OCI-LY1 (cell line): Measurements from ENCODE around the gene DKK3.

Source experiments
- H2AFZ ChIP-seq: fragments of 200-600 bp; sonication (generic), shearing (Covaris generic); 2 replicates; pipeline ENCODE4 v1.6.0; 2014; ENCODE audit warnings: antibody characterized with exemption, mild to moderate bottlenecking, low read length
- H3F3A ChIP-seq: fragments of 200-600 bp; sonication (generic), shearing (Covaris generic); 2 replicates; pipeline ENCODE4 v1.6.0; 2014; ENCODE audit warnings: mild to moderate bottlenecking, antibody characterized with exemption, low read length, moderate library complexity; ENCODE audit not compliant: insufficient read depth
- H3K27ac ChIP-seq: fragments of 200-600 bp; sonication (generic); 2 replicates; pipeline ENCODE4 v1.5.1; 2014; ENCODE audit warnings: low read length, mixed run types, mild to moderate bottlenecking, low read depth; ENCODE audit not compliant: poor library complexity, severe bottlenecking
- H3K27me3 ChIP-seq: fragments of 200-600 bp; sonication (generic); 2 replicates; pipeline ENCODE4 v1.6.0; 2014; ENCODE audit warnings: antibody characterized with exemption, mild to moderate bottlenecking, low read length, moderate library complexity; ENCODE audit not compliant: insufficient read depth
- H3K36me3 ChIP-seq: fragments of 200-600 bp; sonication (generic); 2 replicates; pipeline ENCODE4 v1.6.1; 2014; ENCODE audit warnings: mild to moderate bottlenecking, antibody characterized with exemption, low read length, moderate library complexity, mixed read lengths; ENCODE audit not compliant: insufficient read depth
- H3K4me1 ChIP-seq: fragments of 200-600 bp; sonication (generic); 2 replicates; pipeline ENCODE4 v1.5.1; 2014; ENCODE audit warnings: mild to moderate bottlenecking, low read length, moderate library complexity; ENCODE audit not compliant: insufficient read depth, severe bottlenecking
- H3K4me2 ChIP-seq: fragments of 200-600 bp; sonication (generic), shearing (Covaris generic); 2 replicates; pipeline ENCODE4 v1.6.1; 2014; ENCODE audit warnings: low read length
- H3K4me3 ChIP-seq: fragments of 200-600 bp; sonication (generic); 2 replicates; pipeline ENCODE4 v1.5.1; 2014; ENCODE audit warnings: low read length, low read depth, mild to moderate bottlenecking, mixed read lengths; ENCODE audit not compliant: poor library complexity, severe bottlenecking
- H3K79me2 ChIP-seq: fragments of 200-600 bp; shearing (Covaris generic); 2 replicates; pipeline ENCODE4 v1.6.1; 2016; ENCODE audit warnings: mixed run types, low read length, mixed read lengths; ENCODE audit not compliant: insufficient read depth
- H3K9ac ChIP-seq: fragments of 200-600 bp; sonication (generic), shearing (Covaris generic); 2 replicates; pipeline ENCODE4 v1.6.1; 2014; ENCODE audit warnings: mild to moderate bottlenecking, low read length, mixed read lengths
- H3K9me2 ChIP-seq: fragments of 200-600 bp; sonication (generic), shearing (Covaris generic); 2 replicates; pipeline ENCODE4 v1.6.1; 2014; ENCODE audit warnings: low read depth, mild to moderate bottlenecking, low read length, mixed read lengths
- H3K9me3 ChIP-seq: fragments of 200-600 bp; shearing (Covaris generic); 2 replicates; pipeline ENCODE4 v1.6.1; 2014; ENCODE audit warnings: low read length, mixed read lengths
- H4K20me1 ChIP-seq: fragments of 200-600 bp; sonication (generic), shearing (Covaris generic); 2 replicates; pipeline ENCODE4 v1.6.0; 2016; ENCODE audit warnings: mild to moderate bottlenecking, low read length; ENCODE audit not compliant: insufficient read depth
- EZH2 ChIP-seq: fragments of 200-600 bp; sonication (generic), shearing (Covaris generic); IDR thresholded peaks from 2 replicates; pipeline ENCODE4 v1.8.0; 2017; ENCODE audit warnings: borderline replicate concordance, mixed run types, mild to moderate bottlenecking, antibody characterized with exemption, low read length, moderate library complexity, mixed read lengths
- TF ChIP-seq, protein P1 (sequence below): fragments of 200-600 bp; sonication (generic), shearing (Covaris generic); IDR thresholded peaks from 2 replicates; pipeline ENCODE4 v1.5.1; 2017; ENCODE audit warnings: mild to moderate bottlenecking, antibody characterized with exemption, low read length, moderate library complexity, mixed read lengths

The DKK3 gene

DNA sequence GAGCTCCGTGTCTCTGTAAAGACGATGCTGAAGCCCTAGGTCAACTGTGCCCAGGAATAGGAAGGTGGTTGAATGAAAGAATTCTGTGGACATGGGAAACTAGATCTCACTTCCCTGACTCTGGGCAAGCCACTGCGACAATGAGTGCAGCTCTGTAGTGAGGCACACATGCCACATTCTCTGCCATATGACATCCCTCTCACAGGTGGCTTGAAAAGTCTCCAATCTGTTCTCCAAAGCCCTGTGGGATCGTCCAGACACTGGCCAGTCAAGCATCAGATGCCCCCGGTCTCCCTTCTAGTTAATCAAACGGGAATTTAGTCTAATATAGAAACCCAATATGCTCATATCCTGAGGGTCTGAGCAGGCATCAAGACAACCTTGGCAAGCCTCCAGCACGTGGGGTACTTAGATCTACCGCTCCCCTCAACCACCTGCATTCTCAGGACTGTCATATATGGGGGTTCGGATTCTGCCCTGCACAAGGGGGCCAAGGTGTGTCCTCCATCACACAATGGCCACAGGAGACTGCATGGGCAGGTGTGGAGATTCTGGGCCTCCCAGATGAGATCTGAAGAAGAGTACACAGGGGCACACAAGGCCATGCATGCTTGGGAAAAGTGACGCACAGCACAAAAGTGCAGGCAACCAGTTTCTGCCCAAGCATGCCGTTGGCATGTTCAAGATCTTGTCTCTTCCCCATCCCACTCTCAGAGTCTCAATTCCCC is 11.9 kb downstream of the DKK3 start:
- Histone ChIP-seq H3K4me2 (no peak overlapping the region), H3K27me3 (0 out of 2 replicates have a peak, but pooled peaks cover 1% of the 10 kb centered on the region), H3K36me3 (no peaks in the 10 kb centered on the region), H3K79me2 (no peaks in the 10 kb centered on the region), H4K20me1 (no peaks in the 10 kb centered on the region), H3K27ac (no peak overlapping the region), H3K4me3 (no peak overlapping the region), H3K9me3 (no peaks in the 10 kb centered on the region), H3K4me1 (no peaks in the 10 kb centered on the region), H3K9ac (no peak overlapping the region), H3K9me2 (no peaks in the 10 kb centered on the region), H3F3A (no peaks in the 10 kb centered on the region), H2AFZ (no peak overlapping the region)
- TF ChIP-seq, protein P1, sequence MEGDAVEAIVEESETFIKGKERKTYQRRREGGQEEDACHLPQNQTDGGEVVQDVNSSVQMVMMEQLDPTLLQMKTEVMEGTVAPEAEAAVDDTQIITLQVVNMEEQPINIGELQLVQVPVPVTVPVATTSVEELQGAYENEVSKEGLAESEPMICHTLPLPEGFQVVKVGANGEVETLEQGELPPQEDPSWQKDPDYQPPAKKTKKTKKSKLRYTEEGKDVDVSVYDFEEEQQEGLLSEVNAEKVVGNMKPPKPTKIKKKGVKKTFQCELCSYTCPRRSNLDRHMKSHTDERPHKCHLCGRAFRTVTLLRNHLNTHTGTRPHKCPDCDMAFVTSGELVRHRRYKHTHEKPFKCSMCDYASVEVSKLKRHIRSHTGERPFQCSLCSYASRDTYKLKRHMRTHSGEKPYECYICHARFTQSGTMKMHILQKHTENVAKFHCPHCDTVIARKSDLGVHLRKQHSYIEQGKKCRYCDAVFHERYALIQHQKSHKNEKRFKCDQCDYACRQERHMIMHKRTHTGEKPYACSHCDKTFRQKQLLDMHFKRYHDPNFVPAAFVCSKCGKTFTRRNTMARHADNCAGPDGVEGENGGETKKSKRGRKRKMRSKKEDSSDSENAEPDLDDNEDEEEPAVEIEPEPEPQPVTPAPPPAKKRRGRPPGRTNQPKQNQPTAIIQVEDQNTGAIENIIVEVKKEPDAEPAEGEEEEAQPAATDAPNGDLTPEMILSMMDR = no peak
- no peak for TF ChIP-seq EZH2

DNA sequence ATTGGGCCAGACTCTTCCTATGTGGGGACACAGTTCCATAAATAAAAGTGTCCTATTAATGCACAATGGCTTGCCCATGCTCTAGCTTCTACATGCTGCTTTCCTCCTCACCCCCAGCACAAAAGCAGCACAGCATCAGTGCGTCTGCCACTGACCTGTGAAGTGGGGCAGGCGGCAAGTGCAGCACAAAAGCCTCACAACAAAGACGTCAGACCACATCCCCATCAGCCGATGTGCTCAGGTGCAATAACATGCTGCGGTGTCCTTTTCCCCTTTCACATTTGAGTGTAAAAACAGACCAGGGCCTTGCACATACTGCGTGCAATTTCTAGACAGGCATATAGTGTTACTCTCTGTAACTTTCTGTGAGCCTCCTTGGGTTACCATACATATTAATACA is 12.8 kb downstream of the DKK3 start:
- H2AFZ ChIP-seq = no peak overlapping the region
- H3K4me2 ChIP-seq = no peak overlapping the region
- H3K79me2 ChIP-seq = no peaks in the 10 kb centered on the region
- H3K9ac ChIP-seq = no peak overlapping the region
- H3F3A ChIP-seq = no peaks in the 10 kb centered on the region
- H4K20me1 ChIP-seq = no peaks in the 10 kb centered on the region
- H3K9me2 ChIP-seq = no peaks in the 10 kb centered on the region
- H3K4me3 ChIP-seq = no peak overlapping the region
- no peak overlapping the region for H3K27ac ChIP-seq
- H3K36me3 ChIP-seq = no peaks in the 10 kb centered on the region
- H3K27me3 ChIP-seq = 0 out of 2 replicates have a peak, but pooled peaks cover 8% of the 10 kb centered on the region
- no peaks in the 10 kb centered on the region for H3K9me3 ChIP-seq
- no peaks in the 10 kb centered on the region for H3K4me1 ChIP-seq
- TF ChIP-seq, protein P1 = no peak
- TF ChIP-seq EZH2 = no peak

DNA sequence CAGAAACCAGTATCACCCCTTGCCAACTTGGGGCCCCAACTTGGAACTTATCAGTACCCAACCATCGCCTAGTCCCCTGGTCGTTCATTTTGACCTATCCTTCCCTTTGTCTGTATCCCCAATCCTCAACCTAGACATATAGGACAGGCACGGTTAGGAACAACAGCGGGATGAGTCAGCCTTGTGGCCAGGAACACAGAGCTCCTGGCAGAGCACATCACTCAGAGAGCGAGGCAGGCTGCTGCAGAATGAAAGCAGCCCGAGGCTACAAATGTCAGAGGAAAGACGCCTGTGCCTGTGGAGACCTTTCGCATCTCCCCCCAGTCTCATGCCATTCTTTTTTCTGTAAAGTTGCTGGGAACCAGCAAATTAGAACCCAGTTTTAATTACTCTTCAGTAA is 14.6 kb downstream of the DKK3 start:
- 0 out of 2 replicates have a peak, but pooled peaks cover 8% of the 10 kb centered on the region for H3K27me3 ChIP-seq
- no peak overlapping the region for H2AFZ ChIP-seq
- no peaks in the 10 kb centered on the region for H3K36me3 ChIP-seq
- no peaks in the 10 kb centered on the region for H4K20me1 ChIP-seq
- no peak overlapping the region for H3K4me2 ChIP-seq
- no peak overlapping the region for H3K4me3 ChIP-seq
- no peaks in the 10 kb centered on the region for H3K79me2 ChIP-seq
- H3F3A ChIP-seq = no peaks in the 10 kb centered on the region
- H3K4me1 ChIP-seq = no peaks in the 10 kb centered on the region
- no peak overlapping the region for H3K9ac ChIP-seq
- no peaks in the 10 kb centered on the region for H3K9me2 ChIP-seq
- no peak for TF ChIP-seq EZH2
- TF ChIP-seq, protein P1 = no peak
- H3K27ac ChIP-seq = no peak overlapping the region
- H3K9me3 ChIP-seq = no peaks in the 10 kb centered on the region
